H1 (cell line): ENCODE measurements around the gene SMIM1. TPM values are rescaled to one million over a fixed set of nuclear protein-coding genes. Genes with fewer than 3 reads are reported as not detected.

Source experiments
- CTCF ChIA-PET: fragments of 300-600 bp; sonication (Branson Sonifier 250); formaldehyde crosslinking; loops from one replicate; lab custom pipeline; 2021; ENCODE audit not compliant: partially characterized antibody; lab: Charles Lee
- POLR2A ChIA-PET: fragments of 300-600 bp; sonication (Branson Sonifier 250); formaldehyde crosslinking; loops from one replicate; lab custom pipeline; 2021; ENCODE audit warnings: inconsistent platforms; ENCODE audit not compliant: partially characterized antibody; lab: Charles Lee
- DNase-seq, 2 experiments: peaks; one replicate each; pipeline versions ENCODE4 v3.0.0 to v3.0.0-alpha.2; 2010 to 2022; ENCODE audit warnings: low spot score in 2 of 2, low read depth in 1 of 2, mixed read lengths in 1 of 2
- FAIRE-seq: peaks from 2 replicates; lab custom pipeline; 2011; peaks lifted over from hg19 to GRCh38; lab: Jason Lieb, UNC
- H2AFZ ChIP-seq: 2 replicates; pipeline ENCODE4 v1.8.1; 2012; ENCODE audit warnings: low read length, inconsistent platforms
- H2AK5ac ChIP-seq: 2 replicates; pipeline ENCODE4 v1.6.1; 2013; ENCODE audit warnings: low read depth, low read length
- H2BK120ac ChIP-seq: replicated peaks from 2 replicates; pipeline ENCODE3; 2013; ENCODE audit warnings: low read depth, low read length, inconsistent platforms
- H2BK12ac ChIP-seq: 2 replicates; pipeline ENCODE4 v1.6.1; 2013; ENCODE audit warnings: low read depth, low read length
- H2BK15ac ChIP-seq: 2 replicates; pipeline ENCODE4 v1.6.1; 2013; ENCODE audit warnings: low read length
- H2BK20ac ChIP-seq: 2 replicates; pipeline ENCODE4 v1.6.1; 2013; ENCODE audit warnings: low read length
- H2BK5ac ChIP-seq: 2 replicates; pipeline ENCODE4 v1.6.1; 2013; ENCODE audit warnings: low read depth, low read length
- H3K14ac ChIP-seq: 2 replicates; pipeline ENCODE4 v1.6.1; 2013; ENCODE audit warnings: inconsistent platforms; ENCODE audit not compliant: insufficient read length
- H3K18ac ChIP-seq: 2 replicates; pipeline ENCODE4 v1.6.1; 2013; ENCODE audit warnings: low read length; ENCODE audit errors: extremely low read depth
- H3K23ac ChIP-seq: 2 replicates; pipeline ENCODE4 v1.6.1; 2013; ENCODE audit warnings: inconsistent platforms; ENCODE audit not compliant: insufficient read length
- H3K23me2 ChIP-seq: 2 replicates; pipeline ENCODE4 v1.6.1; 2013; ENCODE audit warnings: low read depth, low read length
- H3K27ac ChIP-seq: 2 replicates; pipeline ENCODE4 v1.6.1; 2011; ENCODE audit warnings: low read depth, low read length, inconsistent platforms
- H3K27me3 ChIP-seq, 4 experiments: replicated peaks in 1 of 4; 1 replicate in 1 of 4; 2 replicates in 3 of 4; pipeline versions ENCODE4 v1.6.1 to v1.8.1; 2011 to 2013; ENCODE audit warnings: low read length in 3 of 4, mild to moderate bottlenecking in 3 of 4, inconsistent platforms in 2 of 4, mixed read lengths in 2 of 4, moderate library complexity in 1 of 4; ENCODE audit not compliant: control insufficient read depth in 3 of 4, insufficient read depth in 3 of 4; ENCODE audit errors: extremely low read depth in 1 of 4
- H3K36me3 ChIP-seq, 4 experiments: 2 replicates each; pipeline versions ENCODE4 v1.6.1 to v1.8.1; 2011 to 2013; ENCODE audit warnings: mild to moderate bottlenecking in 4 of 4, low read length in 3 of 4, moderate library complexity in 2 of 4, control low read depth in 1 of 4, inconsistent platforms in 1 of 4; ENCODE audit not compliant: insufficient read depth in 4 of 4, control insufficient read depth in 2 of 4
- H3K4ac ChIP-seq: replicated peaks from 2 replicates; pipeline ENCODE3; 2013; ENCODE audit warnings: low read length, low read depth, mixed read lengths, inconsistent platforms; ENCODE audit not compliant: insufficient read length
- H3K4me1 ChIP-seq, 4 experiments: replicated peaks in 1 of 4; 1 replicate in 1 of 4; 2 replicates in 3 of 4; pipeline versions ENCODE4 v1.6.1 to v1.8.1; 2011 to 2013; ENCODE audit warnings: low read length in 3 of 4, inconsistent platforms in 2 of 4, mixed read lengths in 1 of 4; ENCODE audit not compliant: insufficient read depth in 4 of 4, control insufficient read depth in 3 of 4
- H3K4me2 ChIP-seq, 2 experiments: 2 replicates each; pipeline versions ENCODE4 v1.6.1 to v1.8.1; 2011 to 2013; ENCODE audit warnings: low read depth in 2 of 2, low read length in 2 of 2, control low read depth in 1 of 2, inconsistent platforms in 1 of 2, mild to moderate bottlenecking in 1 of 2; ENCODE audit not compliant: insufficient read depth in 1 of 2
- H3K4me3 ChIP-seq, 4 experiments: fragments of 200-600, 300-600 bp in 1 of 4; sonication (generic), shearing (Covaris generic), sonication (Bioruptor Twin) in 1 of 4; 2 replicates each; pipeline versions ENCODE4 v1.5.1 to v1.8.1; 2011 to 2016; ENCODE audit warnings: low read length in 4 of 4, low read depth in 3 of 4, control low read depth in 2 of 4, inconsistent platforms in 2 of 4, mild to moderate bottlenecking in 2 of 4, mixed read lengths in 1 of 4, moderate library complexity in 1 of 4; ENCODE audit not compliant: insufficient read depth in 2 of 4; ENCODE audit errors: extremely low read depth in 1 of 4
- H3K56ac ChIP-seq: replicated peaks from 2 replicates; pipeline ENCODE3; 2013; ENCODE audit warnings: low read depth, mild to moderate bottlenecking, mixed read lengths, low read length, inconsistent platforms; ENCODE audit not compliant: insufficient read length
- H3K79me1 ChIP-seq: 2 replicates; pipeline ENCODE4 v1.6.1; 2013; ENCODE audit warnings: low read depth, low read length, control low read depth
- H3K79me2 ChIP-seq, 2 experiments: 2 replicates each; pipeline versions ENCODE4 v1.6.1 to v1.8.1; 2012 to 2013; ENCODE audit warnings: low read length in 2 of 2, mild to moderate bottlenecking in 2 of 2, inconsistent platforms in 1 of 2; ENCODE audit not compliant: insufficient read depth in 2 of 2, control insufficient read depth in 1 of 2
- H3K9ac ChIP-seq, 4 experiments: replicated peaks in 1 of 4; 1 replicate in 1 of 4; 2 replicates in 3 of 4; pipeline versions ENCODE4 v1.6.1 to v1.8.1; 2011 to 2013; ENCODE audit warnings: low read depth in 3 of 4, low read length in 3 of 4, control low read depth in 2 of 4, mild to moderate bottlenecking in 2 of 4, moderate library complexity in 2 of 4, inconsistent platforms in 1 of 4; ENCODE audit errors: extremely low read depth in 1 of 4
- H3K9me3 ChIP-seq, 2 experiments: 2 replicates each; pipeline versions ENCODE4 v1.6.1 to v1.8.1; 2012 to 2013; ENCODE audit warnings: mild to moderate bottlenecking in 2 of 2, moderate library complexity in 2 of 2, control low read depth in 1 of 2, inconsistent platforms in 1 of 2, low read depth in 1 of 2, low read length in 1 of 2, mixed read lengths in 1 of 2; ENCODE audit not compliant: insufficient read depth in 2 of 2
- H4K20me1 ChIP-seq, 2 experiments: replicated peaks in 1 of 2; 2 replicates each; pipeline versions ENCODE3 to v1.8.1; 2011 to 2013; ENCODE audit warnings: inconsistent platforms in 2 of 2, low read length in 2 of 2, mild to moderate bottlenecking in 1 of 2; ENCODE audit not compliant: insufficient read depth in 2 of 2, control insufficient read depth in 1 of 2
- H4K5ac ChIP-seq: 2 replicates; pipeline ENCODE4 v1.6.1; 2013; ENCODE audit warnings: low read length, low read depth, mixed read lengths, inconsistent platforms; ENCODE audit not compliant: insufficient read length
- H4K8ac ChIP-seq: 2 replicates; pipeline ENCODE4 v1.8.0; 2013; ENCODE audit warnings: mild to moderate bottlenecking, moderate library complexity, low read length, inconsistent platforms; ENCODE audit not compliant: insufficient read depth; ENCODE audit errors: extremely low read depth
- H4K91ac ChIP-seq: replicated peaks from 2 replicates; pipeline ENCODE3; 2013; ENCODE audit warnings: low read length, mixed read lengths, inconsistent platforms; ENCODE audit not compliant: insufficient read length
- ASH2L ChIP-seq: fragments of 200-600, 300-600 bp; sonication (generic); IDR thresholded peaks from one replicate; pipeline ENCODE4 v1.7.1; 2017; ENCODE audit warnings: low read length
- BCL11A ChIP-seq, 2 experiments: IDR thresholded peaks; one replicate each; pipeline ENCODE4 v1.6.1; 2011; ENCODE audit warnings: low read depth in 2 of 2, low read length in 2 of 2, mild to moderate bottlenecking in 2 of 2
- CHD2 ChIP-seq: IDR thresholded peaks from 2 replicates; pipeline ENCODE4 v1.6.1; 2012; ENCODE audit warnings: low read length, improper control_type of control experiment
- CREB1 ChIP-seq: IDR thresholded peaks from 2 replicates; pipeline ENCODE4 v1.6.1; 2012; ENCODE audit warnings: inconsistent platforms
- EZH2 ChIP-seq: fragments of 200-600 bp; sonication (generic); IDR thresholded peaks from 2 replicates; pipeline ENCODE4 v1.7.1; 2012; ENCODE audit warnings: low read depth, mild to moderate bottlenecking, moderate library complexity, low read length, inconsistent platforms; ENCODE audit not compliant: severe bottlenecking
- FOSL1 ChIP-seq: IDR thresholded peaks from 2 replicates; pipeline ENCODE4 v1.6.1; 2011; ENCODE audit warnings: mild to moderate bottlenecking, low read depth, low read length, moderate library complexity; ENCODE audit not compliant: insufficient read depth
- PHF8 ChIP-seq: fragments of 200-600 bp; sonication (generic); conservative IDR thresholded peaks from 2 replicates; pipeline ENCODE4 v1.7.1; 2012; ENCODE audit warnings: low read depth, mild to moderate bottlenecking, inconsistent platforms, low read length, moderate library complexity
- RAD21 ChIP-seq, 2 experiments: IDR thresholded peaks in 1 of 2; conservative IDR thresholded peaks in 1 of 2; 2 replicates each; pipeline ENCODE4 v1.6.1; 2011; ENCODE audit warnings: low read depth in 2 of 2, low read length in 2 of 2, improper control_type of control experiment in 1 of 2, inconsistent platforms in 1 of 2, mild to moderate bottlenecking in 1 of 2, moderate library complexity in 1 of 2
- RBBP5 ChIP-seq: IDR thresholded peaks from 2 replicates; pipeline ENCODE4 v1.7.1; 2012; ENCODE audit warnings: low read depth, mild to moderate bottlenecking, inconsistent platforms, low read length, moderate library complexity, borderline replicate concordance
- RFX5 ChIP-seq: IDR thresholded peaks from 2 replicates; pipeline ENCODE4 v1.6.1; 2011; ENCODE audit warnings: low read depth, low read length, improper control_type of control experiment, borderline replicate concordance
- SIRT6 ChIP-seq: IDR thresholded peaks from one replicate; pipeline ENCODE4 v1.7.1; 2012; ENCODE audit warnings: low read length, inconsistent platforms
- SP2 ChIP-seq: IDR thresholded peaks from 2 replicates; pipeline ENCODE4 v1.6.1; 2012; ENCODE audit warnings: mild to moderate bottlenecking, low read length, inconsistent platforms
- USF2 ChIP-seq: IDR thresholded peaks from 2 replicates; pipeline ENCODE4 v1.6.1; 2011; ENCODE audit warnings: low read length, improper control_type of control experiment
- WGBS, 2 experiments: shearing (Covaris generic) in 1 of 2; methylation state at CpG; one replicate each; pipeline versions ENCODE4 v1.1.6 to v1.1.7; 2013 to 2015; ENCODE audit warnings: low lambda C conversion rate in 2 of 2, mixed read lengths in 2 of 2, inconsistent platforms in 1 of 2, low coverage in 1 of 2, missing lambda C conversion rate in 1 of 2; ENCODE audit not compliant: insufficient replicate concordance in 2 of 2, insufficient coverage in 1 of 2, insufficient read length in 1 of 2; ENCODE audit errors: extremely low coverage in 1 of 2, missing lambda C conversion rate in 1 of 2; 5-methylcytosine and 5-hydroxymethylcytosine counted together
- polyA plus RNA-seq, 7 experiments: library from polyadenylated mRNA; depleted of rRNA in 3 of 7; stranded (reverse) in 5 of 7; unstranded in 2 of 7; fragments of >200 nt in 5 of 7; fragments of 200-250 nt in 2 of 7; gene quantifications; 1 replicate in 5 of 7; 2 replicates in 1 of 7; 4 replicates in 1 of 7; pipeline versions ENCODE4 v1.2.1 to v1.2.3, GENCODE V29; 2011 to 2013; ENCODE audit warnings: missing spikeins in 2 of 7, mixed read lengths in 2 of 7
- total RNA-seq: library from RNA; stranded (reverse); fragmentation: NEBNext Ultra II Directional; extraction: Animal tissue kit (Norgen Biotek cat#: 25700); gene quantifications from 2 replicates; pipeline ENCODE4 v1.2.1, GENCODE V29; 2021

SMIM1 gene
- total and polyA plus RNA-seq, 2 of the 8 experiments (the other 6 are each of a cell fraction or from before 2014, with no cell fraction given), result 7.7 to 9.7 TPM

DNA sequence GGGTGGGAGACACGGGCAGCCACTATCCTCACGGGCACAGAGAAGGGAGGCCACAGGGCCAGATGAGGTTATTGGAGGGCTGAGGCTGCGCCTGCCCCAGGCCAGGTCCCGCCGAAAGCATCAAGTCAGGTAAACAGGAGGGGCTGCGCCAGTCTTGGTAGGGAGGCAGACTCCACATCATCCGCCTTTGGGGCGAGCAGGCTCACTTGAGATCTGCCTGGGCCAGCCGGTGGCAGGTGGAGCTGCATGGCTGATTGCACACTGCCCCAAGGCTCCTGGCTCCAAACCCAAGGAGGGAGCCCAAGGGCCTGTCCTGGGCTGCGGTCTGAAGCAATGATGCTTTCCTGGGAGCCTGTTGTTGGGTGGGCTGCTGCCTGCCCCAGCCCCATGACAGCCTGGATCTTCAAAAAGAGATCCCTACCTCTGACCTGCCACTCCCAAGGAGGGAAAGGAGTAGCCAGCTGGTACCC, 4.6 kb downstream of the SMIM1 start:
- H3K18ac ChIP-seq, result no peak overlapping the region
- H3K23me2 ChIP-seq, result peaks cover 6% of the 10 kb centered on the region; the same call in 1 of the 2 replicates
- H3K9me3 ChIP-seq, result no peaks in the 10 kb centered on the region
- no peak overlapping the region for H2AFZ ChIP-seq
- H2BK5ac ChIP-seq, result no peak overlapping the region
- no peak overlapping the region for H3K27ac ChIP-seq
- H2AK5ac ChIP-seq, result no peak overlapping the region
- peaks cover 0 to 30% (median 11%) of the 10 kb centered on the region in 4 experiments; a peak in 6 of 7 replicates for H3K4me1 ChIP-seq
- no peaks in the 10 kb centered on the region for H3K79me2 ChIP-seq
- H2BK120ac ChIP-seq, result no peak overlapping the region
- no peaks in the 10 kb centered on the region; the same call in 1 of the 2 replicates for H3K79me1 ChIP-seq
- no peak overlapping the region for H3K4me3 ChIP-seq
- no peak overlapping the region for H2BK12ac ChIP-seq
- no peak overlapping the region for H3K56ac ChIP-seq
- H3K4me2 ChIP-seq, result no peak overlapping the region
- no peaks in the 10 kb centered on the region; a peak in 1 of 7 replicates for H3K27me3 ChIP-seq
- 84% methylated on average over 10 of the region's 10 CpGs; no CpG with 5 or more reads in 1 of the 2 experiments for WGBS, 2 experiments
- no peak overlapping the region for H2BK20ac ChIP-seq
- no peak overlapping the region for H4K5ac ChIP-seq
- DNase-seq (no peak), FAIRE-seq (no peak)
- H4K8ac ChIP-seq, result no peak overlapping the region; the same call in 1 of the 2 replicates
- peaks cover 15 to 26% (median 24%) of the 10 kb centered on the region in 4 experiments for H3K36me3 ChIP-seq
- H3K9ac ChIP-seq, result no peak overlapping the region
- peaks cover 8 to 21% of the 10 kb centered on the region in 2 experiments for H4K20me1 ChIP-seq
- no peak overlapping the region for H3K4ac ChIP-seq
- no peak overlapping the region for H3K14ac ChIP-seq
- CTCF ChIA-PET, result interaction anchor here (0.7 to 3.0 kb wide), 4 partner anchors 9 to 44 kb away, joined by 3 to 24 read pairs (median 4); no protein-coding TSS in a partner anchor
- H4K91ac ChIP-seq, result no peak overlapping the region
- no peak overlapping the region for H3K23ac ChIP-seq
- POLR2A ChIA-PET, result interaction anchor here (0.8 to 5.8 kb wide), 3 partner anchors 13 to 57 kb away, joined by 3 to 84 read pairs (median 3); no protein-coding TSS in a partner anchor
- no peak overlapping the region for H2BK15ac ChIP-seq
- TF ChIP-seq PHF8, result no peak
- TF ChIP-seq CREB1, result no peak
- TF ChIP-seq RAD21 (IDR thresholded peaks at IDR 0.05 in 1 of 2, conservative IDR thresholded peaks at IDR 0.05 in 1 of 2; ENCODE audit: low read depth in 2 of 2, low read length in 2 of 2), result no peak
- no peak for TF ChIP-seq USF2
- no peak for TF ChIP-seq CHD2
- TF ChIP-seq ASH2L, result no peak
- TF ChIP-seq RBBP5, result no peak
- no peak for TF ChIP-seq SP2
- no peak for TF ChIP-seq RFX5
- no peak for TF ChIP-seq FOSL1
- no peak for TF ChIP-seq BCL11A (IDR thresholded peaks at IDR 0.05; ENCODE audit: low read depth in 2 of 2, low read length in 2 of 2)
- no peak for TF ChIP-seq EZH2
- no peak for TF ChIP-seq SIRT6
